Colonic mucosa (tissue), 4 donors: ENCODE results near the gene TMED1. TPM values are rescaled to one million over a fixed set of nuclear protein-coding genes. Genes with fewer than 3 reads are reported as not detected.

ENCODE experiments used
- DNase-seq: peaks from one replicate; pipeline ENCODE4 v3.0.0-alpha.2; 2020
- H3K27ac ChIP-seq: fragments of 200-600 bp; one replicate; pipeline ENCODE4 v1.8.0; 2021
- H3K27me3 ChIP-seq: fragments of 200-600 bp; one replicate; pipeline ENCODE4 v1.8.0; 2021
- H3K36me3 ChIP-seq: fragments of 200-600 bp; one replicate; pipeline ENCODE4 v1.8.0; 2021
- H3K4me1 ChIP-seq: fragments of 200-600 bp; one replicate; pipeline ENCODE4 v1.8.0; 2021; ENCODE audit warnings: mild to moderate bottlenecking
- H3K4me3 ChIP-seq: fragments of 200-600 bp; one replicate; pipeline ENCODE4 v1.8.0; 2021
- H3K9ac ChIP-seq, 2 donors: one replicate each; pipeline ENCODE4 v1.7.0; 2013; ENCODE audit warnings: control low read depth in 2 of 2, low read depth in 2 of 2, low read length in 2 of 2
- H3K9me3 ChIP-seq: fragments of 200-600 bp; one replicate; pipeline ENCODE4 v1.8.0; 2021
- CTCF ChIP-seq: fragments of 200-600 bp; IDR thresholded peaks from one replicate; pipeline ENCODE4 v1.8.0; 2022; ENCODE audit warnings: antibody characterized with exemption, mild to moderate bottlenecking
- intact Hi-C: fragments of 100-400 bp; cut with DNase I; formaldehyde crosslinking; loops from one replicate; pipeline ENCODE4 v1.14.1; 2022
- total RNA-seq, 2 donors: library from RNA; stranded (reverse); fragmentation: NEBNext Ultra II Directional in 1 of 2; extraction: Animal tissue kit (Norgen Biotek cat#: 25700) in 1 of 2; gene quantifications; one replicate each; pipeline ENCODE4 v1.2.1, GENCODE V29; 2021
- donor health status: healthy.
- donor health status: DM: no; HTN: no; CAD: no.
- donor health status: DM: no; HTN: no; CAD: no.

The TMED1 gene
- total RNA-seq, 2 donors from 2014 or later = 21.2 to 22.5 TPM

- TF ChIP-seq CTCF = no peak
- Histone ChIP-seq H3K36me3 (no peaks in the 10 kb centered on the region), H3K4me3 (no peak overlapping the region), H3K27ac (no peak overlapping the region), H3K9ac (no peak overlapping the region), H3K27me3 (no peaks in the 10 kb centered on the region), H3K4me1 (peaks cover 8% of the 10 kb centered on the region), H3K9me3 (no peaks in the 10 kb centered on the region)
- intact Hi-C loops = no loop called here
- no peak for DNase-seq
These were observed 30.5 kb upstream of the TMED1 start for GRCh38 chr19:10866495-10866894.

- Histone ChIP-seq H3K9me3 (no peaks in the 10 kb centered on the region), H3K4me3 (no peak overlapping the region), H3K36me3 (no peaks in the 10 kb centered on the region), H3K4me1 (peaks cover 8% of the 10 kb centered on the region), H3K9ac (no peak overlapping the region), H3K27ac (no peak overlapping the region), H3K27me3 (no peaks in the 10 kb centered on the region)
- TF ChIP-seq CTCF = peak; percentile 87
- DNase-seq = peak; percentile 92
- intact Hi-C loops = loop anchor here (2.0 kb wide), 1 partner anchor 152 kb away; no protein-coding TSS in a partner anchor
These were observed 28.5 kb upstream of the TMED1 start for GRCh38 chr19:10864538-10864899.

GRCh38 chr19:10863107-10863717 lies 27.2 kb upstream of the TMED1 start:
- TF ChIP-seq CTCF = no peak
- no peak for DNase-seq
- no peaks in the 10 kb centered on the region for H3K9me3 ChIP-seq
- intact Hi-C loops = no loop called here
- H3K9ac ChIP-seq = peak overlapping the region in 1 of 2 donors; percentile 26
- H3K27me3 ChIP-seq = no peaks in the 10 kb centered on the region
- peaks cover 8% of the 10 kb centered on the region for H3K4me1 ChIP-seq
- H3K4me3 ChIP-seq = no peak overlapping the region
- H3K36me3 ChIP-seq = no peaks in the 10 kb centered on the region
- H3K27ac ChIP-seq = no peak overlapping the region

- TF ChIP-seq CTCF = no peak
- H3K4me1 ChIP-seq = peaks cover 8% of the 10 kb centered on the region
- no peak overlapping the region for H3K4me3 ChIP-seq
- H3K36me3 ChIP-seq = no peaks in the 10 kb centered on the region
- peak overlapping the region in 1 of 2 donors; percentile 26 for H3K9ac ChIP-seq
- intact Hi-C loops = no loop called here
- no peaks in the 10 kb centered on the region for H3K9me3 ChIP-seq
- no peak for DNase-seq
- no peaks in the 10 kb centered on the region for H3K27me3 ChIP-seq
- no peak overlapping the region for H3K27ac ChIP-seq
These were observed 26.6 kb upstream of the TMED1 start for GRCh38 chr19:10862561-10863106.

GRCh38 chr19:10861103-10861651 lies 25.2 kb upstream of the TMED1 start:
- Histone ChIP-seq H3K27me3 (no peaks in the 10 kb centered on the region), H3K9me3 (no peaks in the 10 kb centered on the region), H3K27ac (no peak overlapping the region), H3K9ac (no peak overlapping the region), H3K36me3 (no peaks in the 10 kb centered on the region), H3K4me3 (no peak overlapping the region), H3K4me1 (peaks cover 8% of the 10 kb centered on the region)
- DNase-seq = peak; percentile 49
- TF ChIP-seq CTCF = peak; percentile 31
- intact Hi-C loops = no loop called here
